ENCODE data around the gene SLC22A7.

- TF ChIP-seq POLR2A (IDR thresholded peaks at IDR 0.05; ENCODE audit: low read depth, low read length): no peak
- no peak for TF ChIP-seq TAF1 (IDR thresholded peaks at IDR 0.05; ENCODE audit: borderline replicate concordance, low read depth, low read length)
- no peak for TF ChIP-seq POLR2AphosphoS5 (IDR thresholded peaks at IDR 0.05; ENCODE audit: low read depth, low read length)
These were observed 2.6 kb upstream of the SLC22A7 start for GRCh38 chr6:43295456-43295855.
